C4-2B (cell line): ENCODE results near the gene C2orf78.

ENCODE experiments used
- ZFX ChIP-seq: fragments of 450-650 bp; IDR thresholded peaks from 2 replicates; pipeline ENCODE4 v1.6.1; 2017
- TF ChIP-seq, protein P1 (sequence below): fragments of 450-650 bp; conservative IDR thresholded peaks from 2 replicates; pipeline ENCODE4 v1.5.1; 2017; ENCODE audit warnings: mild to moderate bottlenecking

DNA sequence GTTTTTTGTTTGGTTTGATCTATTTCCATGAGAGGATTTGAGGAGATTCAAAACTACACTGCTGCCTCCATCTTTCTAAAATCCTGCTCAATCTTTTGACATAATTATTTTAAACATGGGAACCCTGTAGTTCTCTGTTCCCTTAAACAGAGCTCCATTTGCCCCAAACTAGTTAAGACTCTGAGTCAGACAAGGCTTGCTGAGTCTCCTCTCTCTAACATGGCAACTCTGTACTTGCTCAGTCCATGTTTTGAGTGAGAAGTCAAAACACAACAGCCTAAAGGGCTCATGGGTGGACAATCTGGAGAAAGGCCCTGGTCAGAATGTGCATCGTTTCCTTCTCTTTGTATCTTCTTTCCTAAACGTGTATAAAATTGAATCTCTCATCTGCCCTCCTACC is 37.7 kb downstream of the C2orf78 start:
- TF ChIP-seq, protein P1, sequence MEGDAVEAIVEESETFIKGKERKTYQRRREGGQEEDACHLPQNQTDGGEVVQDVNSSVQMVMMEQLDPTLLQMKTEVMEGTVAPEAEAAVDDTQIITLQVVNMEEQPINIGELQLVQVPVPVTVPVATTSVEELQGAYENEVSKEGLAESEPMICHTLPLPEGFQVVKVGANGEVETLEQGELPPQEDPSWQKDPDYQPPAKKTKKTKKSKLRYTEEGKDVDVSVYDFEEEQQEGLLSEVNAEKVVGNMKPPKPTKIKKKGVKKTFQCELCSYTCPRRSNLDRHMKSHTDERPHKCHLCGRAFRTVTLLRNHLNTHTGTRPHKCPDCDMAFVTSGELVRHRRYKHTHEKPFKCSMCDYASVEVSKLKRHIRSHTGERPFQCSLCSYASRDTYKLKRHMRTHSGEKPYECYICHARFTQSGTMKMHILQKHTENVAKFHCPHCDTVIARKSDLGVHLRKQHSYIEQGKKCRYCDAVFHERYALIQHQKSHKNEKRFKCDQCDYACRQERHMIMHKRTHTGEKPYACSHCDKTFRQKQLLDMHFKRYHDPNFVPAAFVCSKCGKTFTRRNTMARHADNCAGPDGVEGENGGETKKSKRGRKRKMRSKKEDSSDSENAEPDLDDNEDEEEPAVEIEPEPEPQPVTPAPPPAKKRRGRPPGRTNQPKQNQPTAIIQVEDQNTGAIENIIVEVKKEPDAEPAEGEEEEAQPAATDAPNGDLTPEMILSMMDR: no peak
- no peak for TF ChIP-seq ZFX
